Anterior cingulate cortex (tissue), 58 donors: ENCODE data around the gene RASGRF1.
A peak's percentile ranks its signal among the peaks of the same experiment; 100 is the strongest.
"Not testable (repeated sequence)": the region's sequence is repeated elsewhere in the genome, so short reads cannot be mapped to it uniquely, and the experiment has no call there.

Experiments
- DNase-seq, 58 donors: peaks; one replicate each; lab custom pipeline; 2025; lab: John Stamatoyannopoulos, UW

Gene RASGRF1

GRCh38 chr15:78938658-78939488 is 151.7 kb downstream of the RASGRF1 start:
- DNase-seq: no peak

- no peak for DNase-seq
Observed at GRCh38 chr15:78937132-78937739, 153.3 kb downstream of the RASGRF1 start.

- no peak for DNase-seq
Observed at GRCh38 chr15:78934655-78935023, 155.9 kb downstream of the RASGRF1 start.

GRCh38 chr15:78933823-78934654 is 156.5 kb downstream of the RASGRF1 start:
- peak in 12 of 58 donors; percentile 18 to 32 (median 25) for DNase-seq

- DNase-seq: no peak
Observed at GRCh38 chr15:78933187-78933822, 157.3 kb downstream of the RASGRF1 start.

- DNase-seq: peak in 2 of 58 donors; percentile 17 to 29
Observed at GRCh38 chr15:78932258-78932808, 158.2 kb downstream of the RASGRF1 start.

DNA sequence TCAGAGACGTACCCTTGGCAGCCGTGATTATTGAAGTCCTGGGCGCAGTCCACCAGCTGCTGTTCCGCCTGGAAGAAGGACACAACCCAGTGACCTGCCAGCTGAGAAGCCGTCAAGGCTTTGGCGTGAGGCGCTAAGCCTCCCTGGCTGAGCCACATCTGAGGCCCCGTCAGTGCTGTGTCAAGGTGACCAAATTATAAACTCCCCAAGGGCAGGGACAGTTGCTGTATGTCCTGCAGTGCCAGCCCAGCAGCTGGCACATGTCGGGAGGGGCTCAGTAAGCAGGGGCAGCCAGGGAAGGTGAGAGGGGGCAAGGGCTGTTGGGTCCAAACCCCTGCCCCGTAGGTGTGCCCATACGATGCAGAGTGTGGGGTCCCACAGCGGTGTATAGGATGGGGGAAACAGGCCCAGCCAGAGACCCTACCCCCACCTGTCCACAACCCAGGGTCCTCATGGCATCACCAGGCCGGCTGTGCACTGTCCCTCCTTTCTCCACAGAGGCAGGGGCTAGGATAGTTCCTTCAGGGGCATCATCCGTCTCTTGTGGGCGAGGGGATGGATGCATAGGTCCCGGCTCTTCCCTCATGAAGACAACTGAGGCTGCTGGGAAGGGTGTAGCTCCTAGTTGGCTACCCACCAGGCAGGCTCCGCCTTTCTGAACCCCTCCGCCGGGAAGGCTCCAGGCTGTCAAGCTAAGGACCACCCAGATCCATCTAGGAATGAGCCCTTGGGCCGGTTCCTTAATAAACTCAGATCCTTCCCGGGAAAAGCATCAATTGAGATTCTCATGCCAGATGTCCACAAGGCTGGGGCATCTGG is 158.9 kb downstream of the RASGRF1 start:
- DNase-seq: no peak

- DNase-seq: no peak
Observed at GRCh38 chr15:78930577-78931388, 159.8 kb downstream of the RASGRF1 start.

DNA sequence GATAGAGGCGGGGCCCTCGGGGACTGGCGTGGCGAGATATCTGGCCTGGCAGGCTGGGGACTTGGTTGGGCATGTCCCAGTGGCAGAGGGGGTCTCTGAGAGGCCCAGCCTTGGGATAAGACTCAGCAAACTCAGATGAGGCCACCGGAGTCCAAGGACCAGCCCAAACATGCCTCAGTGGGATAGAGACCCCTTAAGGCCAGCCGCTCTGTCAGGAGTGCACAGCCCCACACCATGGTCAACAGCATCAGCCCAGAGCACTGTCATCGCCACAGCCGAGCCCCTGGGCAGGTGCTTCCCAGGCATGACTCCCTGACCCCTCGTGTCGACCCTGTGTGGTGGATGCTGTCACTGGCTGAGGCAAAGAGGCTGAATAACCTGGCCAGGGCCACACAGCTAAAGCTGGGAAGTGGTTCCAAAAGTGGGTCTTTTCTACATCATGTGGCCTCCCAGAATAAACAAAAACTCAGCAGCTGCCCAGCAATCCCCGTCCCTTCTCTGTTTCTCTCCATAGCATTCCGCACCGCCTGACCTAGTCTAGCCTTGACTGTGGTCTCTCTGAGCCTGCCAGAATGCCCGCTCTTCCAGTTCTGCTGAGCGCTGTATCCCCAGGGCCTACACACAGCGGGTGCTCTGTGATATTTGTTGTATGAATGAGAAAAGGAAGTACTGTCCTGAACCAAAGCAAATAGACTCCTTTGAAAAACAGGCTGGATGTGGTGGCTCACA is 160.9 kb downstream of the RASGRF1 start:
- no peak for DNase-seq

DNA sequence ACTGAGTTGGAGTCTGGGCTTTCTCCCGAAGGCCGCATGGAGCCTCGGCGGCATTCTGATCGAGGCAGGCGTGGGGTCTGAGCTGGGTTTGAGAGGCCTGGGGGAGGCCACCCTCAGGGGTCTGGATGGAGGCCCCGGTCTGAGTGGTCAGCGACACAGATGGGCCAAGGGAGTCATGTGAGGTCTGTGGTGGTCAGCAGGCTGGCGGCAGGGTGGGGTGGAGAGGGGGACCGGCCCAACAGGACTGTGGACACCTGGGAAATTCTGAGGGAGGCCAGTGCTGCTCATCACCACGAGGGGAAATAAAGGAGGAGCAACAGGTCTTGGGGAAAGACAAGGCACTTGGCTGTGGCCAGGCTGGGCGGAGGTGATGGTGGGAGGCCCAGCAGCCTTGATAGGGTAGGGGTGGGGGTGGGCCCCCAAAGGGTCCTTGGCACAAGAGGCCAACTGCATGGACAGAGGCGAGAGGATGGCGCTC is 161.9 kb downstream of the RASGRF1 start:
- no peak for DNase-seq

DNA sequence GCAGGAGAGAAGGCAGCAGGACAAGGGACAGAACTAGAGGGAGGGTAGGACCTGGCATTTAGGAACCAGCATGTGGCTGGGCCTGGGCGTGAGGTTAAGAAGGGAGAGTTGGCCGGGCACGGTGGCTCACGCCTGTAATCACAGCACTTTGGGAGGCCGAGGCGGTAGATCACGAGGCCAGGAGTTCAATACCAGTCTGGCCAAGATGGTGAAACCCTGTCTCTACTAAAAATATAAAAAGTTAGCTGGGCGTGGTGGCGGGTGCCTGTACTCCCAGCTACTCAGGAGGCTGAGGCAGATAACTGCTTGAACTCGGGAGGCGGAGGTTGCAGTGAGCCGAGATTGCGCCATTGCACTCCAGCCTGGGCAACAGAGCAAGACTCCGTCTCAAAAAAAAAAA is 162.4 kb downstream of the RASGRF1 start:
- not testable (repeated sequence) for DNase-seq

GRCh38 chr15:78927077-78927790 is 163.3 kb downstream of the RASGRF1 start:
- peak in 1 of 58 donors; percentile 29 for DNase-seq

GRCh38 chr15:78925956-78926743 is 164.4 kb downstream of the RASGRF1 start:
- DNase-seq: no peak

GRCh38 chr15:78925076-78925624 is 165.4 kb downstream of the RASGRF1 start:
- no peak for DNase-seq

DNA sequence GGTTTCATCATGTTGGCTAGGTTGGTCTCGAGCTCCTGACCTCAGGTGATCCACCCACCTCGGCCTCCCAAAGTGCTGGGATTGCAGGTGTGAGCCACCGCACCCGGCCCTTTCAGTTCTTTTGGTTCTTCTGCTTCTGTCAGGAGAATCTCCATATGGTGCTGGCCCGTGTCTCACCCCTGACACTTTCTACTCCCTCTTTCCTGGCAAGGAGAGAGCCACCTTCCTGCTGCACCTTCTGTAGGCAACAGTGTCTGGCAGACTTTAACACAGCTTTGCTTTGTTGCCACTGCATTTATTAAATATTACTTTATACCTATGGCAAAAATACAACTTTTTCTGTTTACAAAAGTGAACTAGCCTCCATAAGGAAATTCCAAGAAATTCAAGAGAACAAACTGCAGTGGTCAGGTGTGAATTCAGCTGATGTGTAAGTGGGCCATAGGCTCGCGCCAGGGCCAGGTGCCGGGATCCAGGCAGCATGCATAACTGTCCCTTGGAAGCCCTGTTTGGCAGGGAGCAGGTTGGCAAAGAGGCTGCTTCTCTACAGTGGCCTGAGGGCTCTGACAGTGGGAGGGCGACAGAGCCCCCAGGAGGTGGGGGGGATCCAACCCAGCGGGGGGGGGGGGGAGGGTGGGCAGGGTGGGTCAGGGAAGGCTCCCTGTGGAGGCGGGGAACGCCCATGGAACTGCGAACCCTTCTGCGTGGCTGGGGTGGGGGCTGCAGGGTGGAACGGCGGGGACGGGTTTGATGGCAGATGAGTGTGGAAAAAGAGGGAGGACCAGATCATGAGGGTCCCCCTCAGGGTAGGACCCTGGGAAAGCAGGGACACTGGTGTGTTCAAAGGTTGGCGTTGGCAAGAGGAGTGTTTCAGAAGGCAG is 166.9 kb downstream of the RASGRF1 start:
- DNase-seq: no peak
